HG03565 (cell line): ENCODE data around the gene DNAL1.
A peak's percentile ranks its signal among the peaks of the same experiment; 100 is the strongest.

Source experiments
- ATAC-seq: cut with Tn5 transposase; IDR thresholded peaks from one replicate; pipeline ENCODE4 v1.9.1; 2021; ENCODE audit warnings: mild to moderate bottlenecking, moderate library complexity; ENCODE audit not compliant: unreplicated experiment

DNAL1 gene

DNA sequence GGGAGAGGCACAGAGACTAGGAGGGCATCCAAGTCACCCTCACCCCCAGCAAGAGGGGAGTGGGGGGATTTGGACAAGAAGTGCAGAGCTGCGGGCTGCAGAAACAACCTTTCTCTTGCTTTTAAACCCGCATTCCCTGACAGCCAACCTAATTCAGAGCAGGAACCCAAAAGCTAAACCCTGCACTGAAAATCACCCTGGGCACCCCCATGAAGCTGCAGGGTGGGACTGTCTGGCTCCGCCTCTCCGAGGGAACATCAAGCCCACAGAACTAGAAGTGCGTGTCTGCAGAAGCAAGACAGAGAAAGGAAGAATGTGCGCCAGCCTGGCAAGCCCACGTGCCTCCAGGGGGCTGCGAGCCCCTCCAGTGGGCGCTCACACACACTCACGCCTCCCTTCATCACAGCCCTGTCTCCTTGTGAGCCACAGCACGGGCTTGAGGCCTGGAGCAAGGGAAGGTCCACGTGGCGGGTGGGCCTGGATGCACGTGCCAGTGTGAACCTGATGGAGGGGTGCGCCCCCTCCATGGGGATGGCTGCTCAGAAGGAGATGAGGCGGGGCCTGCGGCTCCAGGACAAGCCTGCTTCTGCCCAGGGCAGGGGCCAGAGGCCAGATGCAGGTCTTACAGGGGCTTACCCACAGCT, 97.2 kb downstream of the DNAL1 start:
- no peak for ATAC-seq

DNA sequence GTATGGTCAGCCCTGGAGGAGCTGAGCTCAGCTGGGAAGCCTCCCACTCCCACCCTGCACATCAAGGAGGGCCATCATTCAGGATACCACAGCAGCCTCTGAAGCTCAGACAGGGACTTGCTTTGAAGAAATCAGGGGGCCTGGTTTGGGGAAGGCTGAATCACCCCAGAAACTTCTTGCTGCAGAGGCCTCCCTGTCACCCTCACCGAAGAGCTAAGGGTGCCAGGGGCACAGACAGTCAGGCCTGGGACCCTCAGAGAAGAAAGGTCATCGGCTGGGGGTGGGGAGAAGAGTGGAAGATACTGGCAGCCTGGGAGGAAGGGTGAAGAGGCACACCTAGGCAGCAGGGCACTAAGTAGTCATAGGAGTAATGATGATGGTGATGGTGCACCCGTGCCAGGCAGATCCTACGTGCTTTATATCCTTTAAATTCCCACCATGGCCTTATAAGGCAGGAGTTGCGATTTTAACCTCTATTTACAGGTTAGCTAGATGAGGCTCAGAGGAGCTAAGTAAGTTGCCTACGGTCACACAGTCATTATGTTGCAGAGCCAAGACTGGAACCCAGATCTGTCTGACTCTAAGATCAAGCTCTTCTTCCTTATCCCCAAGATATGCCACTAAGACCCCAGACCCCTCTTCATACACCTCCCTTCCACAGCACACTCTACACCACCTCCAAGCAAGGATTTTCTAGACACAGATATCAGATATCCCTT, 97.9 kb downstream of the DNAL1 start:
- ATAC-seq, result no peak

DNA sequence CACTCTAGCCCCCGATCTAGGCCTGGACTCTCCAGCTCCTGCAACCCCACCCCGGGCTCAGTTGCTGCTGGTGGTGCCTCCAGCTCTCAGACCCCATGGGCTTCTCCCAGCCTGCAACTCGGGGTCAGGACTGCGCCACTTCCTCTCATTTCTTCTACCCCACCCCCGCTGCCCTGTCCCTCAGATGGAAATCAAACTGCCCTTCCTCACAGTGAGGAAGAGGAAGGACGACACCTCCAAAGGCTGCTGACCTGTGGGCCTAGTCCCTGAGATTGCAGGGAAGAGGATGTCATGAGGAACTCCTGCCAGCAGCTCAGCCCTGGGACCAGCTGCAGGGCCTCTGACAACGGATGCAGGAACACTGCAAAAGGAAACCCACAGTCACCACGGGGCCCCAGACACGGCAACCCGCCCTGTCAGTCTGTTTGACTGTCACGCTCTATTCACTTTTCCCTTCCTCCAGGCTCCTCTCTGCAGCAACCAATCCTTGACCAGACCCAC, 98.7 kb downstream of the DNAL1 start:
- ATAC-seq, result peak; percentile 41

DNA sequence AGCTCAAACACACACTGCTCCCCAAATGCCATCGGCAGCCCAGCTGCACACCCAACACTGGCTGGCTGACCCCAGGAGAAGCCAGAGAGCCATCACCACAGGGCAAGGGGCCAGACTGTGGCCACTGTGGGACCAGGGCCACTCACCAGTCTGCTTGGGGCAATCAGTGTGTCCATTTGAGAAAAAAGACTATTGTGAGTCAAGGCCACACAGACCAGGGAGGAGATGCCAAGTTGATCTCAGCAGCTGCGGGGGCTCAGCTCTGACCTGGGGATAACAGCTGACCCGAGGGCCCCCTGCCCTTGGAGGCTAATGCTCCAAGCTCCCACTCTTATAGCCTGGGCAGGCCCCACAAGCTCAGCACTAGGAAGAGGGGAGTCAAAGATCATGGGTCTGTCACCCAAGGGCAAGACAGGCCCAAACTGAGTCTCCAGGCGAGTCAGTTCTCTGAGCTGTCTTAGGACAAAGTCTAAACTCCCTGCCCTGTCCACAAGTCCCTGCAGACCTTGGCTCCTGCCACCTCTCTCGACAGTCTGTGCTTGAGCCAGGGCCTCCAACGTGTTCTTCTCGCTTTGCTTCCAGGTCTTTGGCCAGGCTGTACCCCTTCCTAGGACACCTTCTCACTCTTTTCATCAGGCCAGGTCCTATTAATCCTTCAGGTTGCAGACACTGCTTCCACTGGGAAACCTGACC, 99.5 kb downstream of the DNAL1 start:
- ATAC-seq, result no peak

DNA sequence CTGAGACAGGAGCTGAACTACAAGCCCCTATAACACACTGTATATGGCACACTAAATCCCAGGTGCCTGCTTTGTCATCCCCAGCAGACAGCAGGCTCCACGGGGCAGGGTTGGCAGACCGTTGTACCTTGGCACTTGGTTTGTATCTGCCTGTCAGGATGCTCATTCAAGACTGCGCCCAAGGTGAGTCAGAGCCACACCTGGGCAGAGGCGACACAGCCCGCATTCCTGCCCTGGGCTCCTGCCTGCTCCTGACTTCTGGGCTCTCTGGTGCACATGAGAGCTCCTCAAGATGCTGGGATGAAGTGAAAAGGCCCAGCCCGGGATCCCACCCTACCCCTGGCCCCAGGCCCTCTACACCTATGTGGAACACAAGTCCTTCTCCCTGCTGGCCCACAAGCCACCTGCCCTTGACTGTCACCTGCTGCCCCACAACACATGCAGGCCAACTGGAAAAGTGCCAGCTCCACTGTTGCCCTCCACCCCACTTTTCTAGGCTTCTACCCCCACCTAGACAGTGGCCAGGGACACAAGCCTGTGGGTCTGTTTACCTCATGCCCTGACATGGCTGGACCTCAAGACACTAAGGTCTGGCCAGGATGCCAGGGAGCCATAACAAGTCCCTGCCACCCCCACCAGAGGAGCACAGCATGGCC, 100.2 kb downstream of the DNAL1 start:
- no peak for ATAC-seq

DNA sequence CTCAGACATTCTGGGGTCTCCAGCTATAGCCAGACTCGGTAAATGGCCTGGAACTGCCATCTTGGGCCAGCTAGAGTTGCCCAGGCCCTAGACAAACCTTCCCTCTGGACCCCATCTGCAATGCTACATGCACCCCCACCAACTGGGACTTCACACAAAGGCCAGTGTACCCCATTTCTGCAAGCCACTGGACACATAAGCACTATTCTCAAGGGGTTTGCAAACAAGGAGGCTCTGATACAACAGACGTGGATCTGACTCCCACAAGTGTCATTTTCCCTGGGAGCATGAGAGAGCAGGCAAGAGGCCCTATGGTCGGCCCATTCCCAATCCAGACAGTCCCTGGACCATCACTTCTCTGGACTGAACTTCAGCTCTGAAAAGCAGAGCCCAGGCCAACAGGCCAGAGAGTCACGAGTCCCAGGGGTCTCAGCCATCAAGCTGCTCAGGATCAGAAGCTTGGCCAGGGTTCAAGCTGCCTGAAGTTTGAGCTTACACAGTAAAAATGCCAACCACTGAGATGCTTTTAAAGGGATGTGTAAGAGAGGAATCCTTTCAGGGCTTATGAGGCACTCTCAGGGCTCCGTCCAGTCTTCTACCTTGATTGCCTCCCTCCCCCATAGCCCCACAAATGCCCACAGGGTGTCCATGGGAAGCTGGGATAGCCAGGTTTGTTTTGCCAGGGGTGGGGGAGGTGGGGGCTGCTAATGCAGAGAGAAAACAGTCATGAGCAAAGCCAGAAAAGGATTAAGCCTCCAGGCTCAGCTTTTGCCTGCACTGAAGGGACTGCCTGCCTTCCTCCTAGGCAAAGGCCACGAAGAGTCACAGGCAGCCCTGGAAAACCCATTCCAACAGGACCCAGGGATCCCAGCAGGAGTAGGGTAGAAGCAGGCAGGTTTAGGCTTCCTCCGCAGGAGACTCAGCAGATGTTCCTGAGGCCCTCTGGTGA, 101.1 kb downstream of the DNAL1 start:
- no peak for ATAC-seq

DNA sequence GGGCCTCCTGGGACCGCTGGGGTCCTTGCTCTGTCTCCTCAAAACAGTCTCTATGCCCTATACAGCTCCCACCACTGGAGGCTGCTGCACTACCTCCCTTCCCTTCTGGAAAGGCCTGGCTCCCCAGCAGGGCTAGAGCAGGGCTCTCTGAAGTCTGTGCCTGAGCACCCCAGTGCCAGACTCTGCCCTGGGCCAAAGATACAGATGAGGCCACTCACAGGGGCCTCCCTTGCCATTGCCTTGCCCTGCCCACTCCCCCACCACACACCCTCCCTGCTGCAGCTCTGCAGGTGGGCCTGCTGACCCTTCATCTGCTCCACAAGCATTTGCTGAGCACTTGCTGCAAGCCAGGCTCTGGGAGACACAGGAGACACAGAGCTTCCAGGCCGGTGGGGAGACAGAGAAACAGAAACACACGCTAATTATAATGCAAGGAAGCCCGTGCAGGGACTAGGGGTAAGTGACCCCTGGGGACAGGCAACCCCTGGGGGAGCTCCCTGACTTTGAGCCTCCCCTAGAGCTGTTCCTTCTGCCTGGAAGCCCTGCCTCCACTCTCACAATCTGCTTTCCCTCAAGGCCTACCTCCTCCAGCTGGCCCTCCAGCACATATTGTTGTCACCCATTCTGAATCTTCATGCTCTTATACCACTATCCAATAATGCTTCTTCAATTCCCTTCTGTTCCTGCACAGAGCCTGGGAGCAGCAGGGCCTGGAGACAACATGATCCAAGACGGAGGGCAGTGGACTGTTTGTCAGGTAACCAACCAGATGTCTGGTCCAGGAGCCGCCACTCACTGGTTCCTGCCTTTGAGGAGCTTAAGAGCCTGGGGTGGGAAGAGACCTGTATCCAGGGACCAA, 102.0 kb downstream of the DNAL1 start:
- no peak for ATAC-seq

DNA sequence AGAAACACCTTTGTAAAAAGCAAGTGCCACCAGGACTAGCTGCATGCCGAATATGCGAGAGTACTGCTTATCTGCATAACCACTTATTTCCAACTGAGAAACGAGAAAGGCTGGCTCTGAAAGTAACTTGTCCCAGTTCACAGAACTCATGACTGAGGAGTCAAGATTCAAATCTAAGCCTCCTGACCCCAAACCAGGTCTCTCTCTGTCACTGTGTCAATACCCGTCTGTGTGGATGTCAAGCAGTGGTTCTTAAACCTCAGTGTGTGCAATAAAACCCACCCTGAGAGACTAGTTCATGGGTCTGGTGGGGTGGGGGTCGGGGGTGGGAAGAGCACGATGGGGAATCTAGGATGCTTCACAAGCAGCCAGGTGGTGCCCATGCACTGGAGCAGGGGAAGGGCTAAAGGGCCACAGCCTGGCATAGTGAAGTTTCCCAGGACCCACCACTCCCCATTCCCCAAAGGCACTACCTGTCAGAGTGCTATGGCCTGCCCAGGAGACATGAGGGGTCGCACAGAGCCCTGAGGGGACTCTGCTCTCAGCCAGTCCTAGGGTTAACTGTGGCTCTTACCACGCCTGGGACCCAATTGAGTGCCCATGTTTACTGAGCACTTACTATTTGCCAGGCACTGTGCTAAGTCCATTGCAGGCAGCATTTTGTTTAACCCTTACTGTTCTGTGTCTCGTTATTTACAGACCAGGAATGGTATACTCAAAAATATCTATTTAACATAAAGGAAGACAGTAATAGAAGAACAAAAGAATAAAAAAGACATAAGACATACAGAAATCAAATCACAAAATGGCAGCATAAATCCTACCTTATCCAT, 102.8 kb downstream of the DNAL1 start:
- no peak for ATAC-seq

DNA sequence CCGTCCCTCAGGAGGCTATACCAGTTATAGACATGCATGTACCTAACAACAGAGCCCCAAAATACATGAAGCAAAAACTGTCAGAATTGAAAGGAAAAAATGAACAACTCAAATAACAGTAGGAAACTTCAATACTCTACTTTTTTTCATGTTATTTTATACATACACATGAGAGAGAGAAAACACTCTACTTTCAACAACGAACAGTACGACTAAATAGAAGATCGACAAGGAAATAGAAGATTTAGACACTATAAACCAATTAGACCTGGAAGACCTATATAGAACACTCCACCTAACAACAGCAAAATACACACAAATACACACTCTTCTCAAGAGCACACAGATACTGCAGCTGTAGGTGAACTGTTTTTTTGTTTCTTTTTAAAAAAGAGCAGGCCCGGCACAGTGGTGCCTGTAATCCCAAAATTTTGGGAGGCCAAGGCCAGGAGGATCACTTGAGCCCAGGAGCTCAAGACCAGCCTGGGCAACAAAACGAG, 104.1 kb downstream of the DNAL1 start:
- ATAC-seq, result no peak

DNA sequence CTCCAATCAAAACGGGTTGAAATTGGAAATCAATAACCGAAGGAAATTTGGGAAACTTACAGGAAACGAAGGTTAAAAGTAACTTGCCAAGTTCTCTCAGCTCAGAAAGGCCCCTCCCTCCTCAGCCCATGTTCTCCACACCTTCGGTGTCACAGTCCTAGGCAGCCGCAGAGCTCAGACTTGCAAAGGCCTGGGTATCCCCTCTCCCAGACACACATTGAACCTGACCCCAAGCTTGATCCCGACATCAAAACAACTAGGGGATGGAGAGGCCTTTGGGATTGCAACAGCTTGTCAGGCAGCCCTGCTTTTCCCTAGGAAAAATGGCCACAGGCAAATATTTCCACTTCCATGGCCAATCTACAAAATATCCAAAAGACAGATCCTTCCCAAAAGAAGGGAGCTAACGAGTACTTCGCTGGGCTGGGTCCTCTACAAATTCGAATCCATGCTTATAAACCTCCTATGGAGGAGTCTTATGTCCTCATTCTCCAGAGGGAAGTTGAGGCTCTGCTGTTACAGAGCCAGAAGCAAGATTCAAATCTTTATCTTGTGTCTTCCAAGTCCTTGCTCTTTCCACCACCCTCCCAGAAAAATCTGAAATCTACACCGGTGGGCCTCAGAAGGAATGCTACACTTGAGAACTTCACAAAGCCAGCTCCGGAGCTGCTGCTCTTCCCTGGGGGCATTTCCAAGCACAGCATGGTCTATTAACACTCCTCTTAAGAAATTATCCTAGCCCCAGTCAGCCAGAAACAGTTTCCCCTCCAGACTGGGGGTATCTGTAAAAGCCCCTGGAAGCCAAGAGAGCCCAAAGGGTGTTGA, 105.1 kb downstream of the DNAL1 start:
- no peak for ATAC-seq

DNA sequence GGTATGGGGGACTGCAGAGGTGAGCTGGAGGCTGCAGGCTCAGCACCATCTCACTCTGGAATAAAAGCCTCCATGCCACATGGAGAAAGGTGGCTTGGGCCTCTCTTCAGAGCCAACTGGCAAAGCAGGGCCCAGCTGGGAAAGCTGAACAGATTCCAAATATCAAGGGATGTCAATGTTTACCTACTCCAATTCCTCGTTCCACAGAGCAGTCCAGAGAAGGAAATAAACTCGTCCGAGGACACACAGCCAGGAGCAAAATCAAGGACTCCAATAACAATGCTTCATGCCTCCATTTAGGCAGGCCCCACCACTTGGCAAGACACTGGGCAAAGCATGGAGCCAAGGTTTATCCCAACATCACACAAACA, 105.7 kb downstream of the DNAL1 start:
- no peak for ATAC-seq

DNA sequence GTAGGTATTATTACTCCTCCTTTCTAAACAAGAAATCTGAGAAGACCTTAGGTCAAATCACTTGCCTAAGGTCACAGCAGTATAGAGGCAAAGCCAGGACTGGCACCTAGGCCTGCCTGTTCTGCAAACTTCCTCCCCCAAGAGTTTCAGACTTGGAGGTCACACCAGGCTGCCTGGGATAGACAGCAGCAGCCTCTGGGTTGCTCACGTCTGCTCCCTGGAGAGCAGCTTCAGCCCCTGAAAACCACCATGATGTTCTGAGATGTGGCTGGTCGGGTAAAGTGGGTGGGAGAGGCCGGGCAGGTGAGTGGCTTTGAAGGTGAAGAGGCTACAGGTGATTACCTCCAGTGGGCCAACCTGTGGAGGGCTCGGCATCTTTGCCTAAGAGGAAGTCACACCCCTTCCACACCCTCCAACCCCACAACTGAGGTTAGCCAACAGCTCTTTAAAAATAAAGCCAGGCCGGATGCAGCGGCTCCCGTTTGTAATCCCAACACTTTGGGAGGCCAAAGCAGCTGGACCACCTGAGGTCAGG, 106.4 kb downstream of the DNAL1 start:
- no peak for ATAC-seq

DNA sequence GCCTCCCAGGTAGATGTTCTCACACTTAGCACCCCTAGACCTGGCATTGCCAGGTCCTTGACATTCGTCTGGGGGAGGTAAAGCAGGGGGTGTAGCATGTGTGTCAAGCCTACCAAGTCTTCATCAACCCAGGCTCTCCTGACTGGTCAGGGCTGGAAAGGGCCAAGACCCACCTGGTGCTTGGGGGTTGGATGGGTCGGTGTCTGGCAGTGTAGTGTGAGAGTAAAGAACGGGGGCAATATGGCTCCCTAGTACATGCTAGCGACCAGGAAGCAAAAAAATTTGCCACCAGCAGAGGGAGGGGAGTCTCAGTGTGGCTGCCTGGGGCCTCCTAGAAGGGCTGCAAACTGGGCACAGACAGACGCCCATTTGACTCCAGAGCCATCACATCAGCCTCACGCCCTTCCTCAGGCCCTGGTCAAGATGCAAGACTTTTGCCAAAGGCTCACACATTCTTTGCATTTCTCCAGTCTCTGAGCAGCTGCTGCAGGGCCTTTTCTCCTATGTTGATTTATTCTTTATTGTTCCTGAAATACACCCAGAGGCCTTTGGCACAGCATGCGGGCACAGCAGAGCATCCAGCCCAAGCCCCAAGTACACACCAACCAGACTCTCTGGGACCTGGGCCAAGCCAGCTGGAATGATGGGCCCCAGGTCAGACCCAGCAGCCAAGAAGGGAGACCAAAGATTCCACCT, 107.7 kb downstream of the DNAL1 start:
- ATAC-seq, result no peak
